ENCODE results near the gene CCDC27.
"Not testable (repeated sequence)": the region's sequence is repeated elsewhere in the genome, so short reads cannot be mapped to it uniquely, and the experiment has no call there.

Gene CCDC27

DNA sequence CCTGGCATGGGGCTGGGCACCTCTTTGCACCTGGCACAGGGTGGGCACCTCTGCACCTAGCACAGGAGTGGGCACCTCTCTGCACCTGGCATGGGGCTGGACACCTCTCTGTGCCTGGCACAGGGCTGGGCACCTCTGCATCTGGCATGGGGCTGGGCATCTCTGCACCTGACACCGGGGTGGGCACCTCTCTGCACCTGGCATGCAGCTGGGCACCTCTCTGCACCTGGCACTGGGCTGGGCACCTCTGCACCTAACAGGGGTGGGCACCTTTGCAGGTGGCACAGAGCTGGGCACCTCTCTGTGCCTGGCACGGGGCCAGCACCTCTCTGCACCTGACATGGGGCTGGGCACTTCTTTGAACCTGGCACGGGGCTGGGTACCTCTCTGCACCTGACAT lies 29.4 kb upstream of the CCDC27 start:
- H3K27ac ChIP-seq (ENCODE audit: low read depth, low read length) = no peak overlapping the region
- no peaks in the 10 kb centered on the region for H3K36me3 ChIP-seq (ENCODE audit: control insufficient read depth, low read length)
- H3K27me3 ChIP-seq (ENCODE audit: control insufficient read depth, low read length) = no peaks in the 10 kb centered on the region
- H3K4me1 ChIP-seq (ENCODE audit: control insufficient read depth, low read length) = peaks cover 28% of the 10 kb centered on the region
- no peaks in the 10 kb centered on the region for H3F3A ChIP-seq (ENCODE audit: control insufficient read depth, insufficient read depth)
- no peaks in the 10 kb centered on the region for H3K9me2 ChIP-seq (replicated peaks; ENCODE audit: control insufficient read depth, low read length)
- no peaks in the 10 kb centered on the region for H3K9me3 ChIP-seq (ENCODE audit: control insufficient read depth, insufficient read depth, low read length)
- H4K20me1 ChIP-seq (ENCODE audit: control insufficient read depth, insufficient read depth, low read depth, low read length) = 0 out of 2 replicates have a peak, but pooled peaks cover 6% of the 10 kb centered on the region
- H3K4me2 ChIP-seq (ENCODE audit: low read length) = no peak overlapping the region
- H3K4me3 ChIP-seq (ENCODE audit: low read length) = no peak overlapping the region
- H3K79me2 ChIP-seq (ENCODE audit: control insufficient read depth, low read length) = no peaks in the 10 kb centered on the region
- TF ChIP-seq, protein P1, sequence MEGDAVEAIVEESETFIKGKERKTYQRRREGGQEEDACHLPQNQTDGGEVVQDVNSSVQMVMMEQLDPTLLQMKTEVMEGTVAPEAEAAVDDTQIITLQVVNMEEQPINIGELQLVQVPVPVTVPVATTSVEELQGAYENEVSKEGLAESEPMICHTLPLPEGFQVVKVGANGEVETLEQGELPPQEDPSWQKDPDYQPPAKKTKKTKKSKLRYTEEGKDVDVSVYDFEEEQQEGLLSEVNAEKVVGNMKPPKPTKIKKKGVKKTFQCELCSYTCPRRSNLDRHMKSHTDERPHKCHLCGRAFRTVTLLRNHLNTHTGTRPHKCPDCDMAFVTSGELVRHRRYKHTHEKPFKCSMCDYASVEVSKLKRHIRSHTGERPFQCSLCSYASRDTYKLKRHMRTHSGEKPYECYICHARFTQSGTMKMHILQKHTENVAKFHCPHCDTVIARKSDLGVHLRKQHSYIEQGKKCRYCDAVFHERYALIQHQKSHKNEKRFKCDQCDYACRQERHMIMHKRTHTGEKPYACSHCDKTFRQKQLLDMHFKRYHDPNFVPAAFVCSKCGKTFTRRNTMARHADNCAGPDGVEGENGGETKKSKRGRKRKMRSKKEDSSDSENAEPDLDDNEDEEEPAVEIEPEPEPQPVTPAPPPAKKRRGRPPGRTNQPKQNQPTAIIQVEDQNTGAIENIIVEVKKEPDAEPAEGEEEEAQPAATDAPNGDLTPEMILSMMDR (IDR thresholded peaks at IDR 0.05; ENCODE audit: low read depth, low read length, poor library complexity, severe bottlenecking) = no peak
- TF ChIP-seq EZH2phosphoT487 (IDR thresholded peaks at IDR 0.05; ENCODE audit: borderline replicate concordance, low read length) = no peak

DNA sequence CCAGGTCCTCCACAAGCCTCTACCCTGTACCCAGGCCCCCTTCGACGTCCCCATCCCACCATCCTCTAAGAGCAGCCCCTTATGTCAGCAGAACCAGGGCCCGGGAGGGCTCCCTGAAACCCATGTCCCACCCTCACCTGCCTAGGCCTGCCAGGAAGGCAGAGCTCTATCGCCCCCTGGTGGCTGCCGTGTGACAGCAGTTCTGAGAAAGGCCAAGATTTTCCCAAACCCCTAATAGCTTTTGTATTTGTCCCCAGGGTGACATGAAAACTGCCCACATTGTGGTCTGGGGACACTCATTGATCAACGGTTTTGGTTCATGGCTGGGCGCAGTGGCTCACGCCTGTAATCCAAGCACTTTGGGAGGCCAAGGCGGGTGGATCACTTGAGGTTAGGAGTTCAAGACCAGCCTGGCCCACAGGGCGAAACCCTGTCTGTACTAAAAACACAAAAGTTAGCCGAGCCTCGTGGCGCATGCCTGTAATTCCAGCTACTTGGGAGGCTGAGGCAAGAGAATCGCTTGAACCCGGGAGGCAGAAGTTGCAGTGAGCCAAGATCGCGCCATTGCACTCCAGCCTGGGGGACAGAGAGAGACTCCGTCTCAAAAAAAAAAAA lies 27.7 kb upstream of the CCDC27 start:
- H4K20me1 ChIP-seq (ENCODE audit: control insufficient read depth, insufficient read depth, low read depth, low read length); H3K79me2 ChIP-seq (ENCODE audit: control insufficient read depth, low read length); H3F3A ChIP-seq (ENCODE audit: control insufficient read depth, insufficient read depth); H3K9me2 ChIP-seq (replicated peaks; ENCODE audit: control insufficient read depth, low read length); H3K27ac ChIP-seq (ENCODE audit: low read depth, low read length); H3K4me3 ChIP-seq (ENCODE audit: low read length); H3K4me2 ChIP-seq (ENCODE audit: low read length); H3K27me3 ChIP-seq (ENCODE audit: control insufficient read depth, low read length); H3K9me3 ChIP-seq (ENCODE audit: control insufficient read depth, insufficient read depth, low read length); H3K36me3 ChIP-seq (ENCODE audit: control insufficient read depth, low read length): not testable (repeated sequence)
- H3K4me1 ChIP-seq (ENCODE audit: control insufficient read depth, low read length) = peaks cover 11% of the 10 kb centered on the region
- TF ChIP-seq, protein P1 (IDR thresholded peaks at IDR 0.05; ENCODE audit: low read depth, low read length, poor library complexity, severe bottlenecking) = peak; percentile 90

DNA sequence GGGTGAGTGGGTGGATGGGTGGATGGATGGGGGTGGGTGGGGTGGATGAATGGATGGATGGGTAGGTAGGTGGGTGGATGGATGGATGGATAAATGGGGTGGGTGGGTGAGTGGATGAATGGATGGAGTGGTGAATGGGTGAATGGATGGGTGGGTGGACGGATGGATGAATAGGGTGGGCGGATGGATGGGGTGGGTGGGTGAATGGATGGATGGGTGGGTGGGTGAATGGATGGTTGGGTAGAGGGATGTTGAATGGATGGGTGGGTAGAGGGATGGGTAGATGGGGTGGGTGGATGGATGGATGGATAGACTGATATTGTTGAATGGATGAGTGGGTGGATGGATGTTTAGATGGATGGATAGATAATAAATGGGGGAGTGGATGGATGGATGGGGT lies 26.9 kb upstream of the CCDC27 start:
- no peak overlapping the region for H3K4me2 ChIP-seq (ENCODE audit: low read length)

More for the DNA sequence above, 26.9 kb upstream of the CCDC27 start:
- H3K27ac ChIP-seq (ENCODE audit: low read depth, low read length) = no peak overlapping the region
- no peaks in the 10 kb centered on the region for H3K36me3 ChIP-seq (ENCODE audit: control insufficient read depth, low read length)
- no peaks in the 10 kb centered on the region for H3K27me3 ChIP-seq (ENCODE audit: control insufficient read depth, low read length)
- H3F3A ChIP-seq (ENCODE audit: control insufficient read depth, insufficient read depth) = no peaks in the 10 kb centered on the region
- H3K4me1 ChIP-seq (ENCODE audit: control insufficient read depth, low read length) = peaks cover 3% of the 10 kb centered on the region
- H3K79me2 ChIP-seq (ENCODE audit: control insufficient read depth, low read length) = no peaks in the 10 kb centered on the region
- no peak for TF ChIP-seq EZH2phosphoT487 (IDR thresholded peaks at IDR 0.05; ENCODE audit: borderline replicate concordance, low read length)
- TF ChIP-seq, protein P1 (IDR thresholded peaks at IDR 0.05; ENCODE audit: low read depth, low read length, poor library complexity, severe bottlenecking) = no peak
- no peaks in the 10 kb centered on the region for H3K9me3 ChIP-seq (ENCODE audit: control insufficient read depth, insufficient read depth, low read length)
- H3K4me3 ChIP-seq (ENCODE audit: low read length) = no peak overlapping the region
- no peaks in the 10 kb centered on the region for H4K20me1 ChIP-seq (ENCODE audit: control insufficient read depth, insufficient read depth, low read depth, low read length)
- H3K9me2 ChIP-seq (replicated peaks; ENCODE audit: control insufficient read depth, low read length) = no peaks in the 10 kb centered on the region

All from DOHH2 (cell line).